Astrocyte (in vitro differentiated cells and primary cell): Measurements from ENCODE around the gene COL3A1. TPM values are rescaled to one million over a fixed set of nuclear protein-coding genes. Genes with fewer than 3 reads are reported as not detected.

Experiments
- DNase-seq: peaks from one replicate; pipeline ENCODE4 v3.0.0-alpha.2; 2010; ENCODE audit warnings: low read depth
- FAIRE-seq: peaks from 2 replicates; lab custom pipeline; 2011; peaks lifted over from hg19 to GRCh38; lab: Jason Lieb, UNC
- H2AFZ ChIP-seq: 2 replicates; pipeline ENCODE4 v1.6.0; 2012; ENCODE audit warnings: low read depth, low read length, inconsistent platforms
- H3K27ac ChIP-seq: 2 replicates; pipeline ENCODE4 v1.5.1; 2011; ENCODE audit warnings: low read depth, low read length, inconsistent platforms
- H3K27me3 ChIP-seq: 2 replicates; pipeline ENCODE4 v1.6.0; 2011; ENCODE audit warnings: low read length, inconsistent platforms; ENCODE audit not compliant: insufficient read depth
- H3K36me3 ChIP-seq: 2 replicates; pipeline ENCODE4 v1.5.1; 2011; ENCODE audit warnings: low read length, inconsistent platforms; ENCODE audit not compliant: insufficient read depth
- H3K4me1 ChIP-seq: 2 replicates; pipeline ENCODE4 v1.5.1; 2011; ENCODE audit warnings: low read length, inconsistent platforms; ENCODE audit not compliant: insufficient read depth
- H3K4me2 ChIP-seq: 2 replicates; pipeline ENCODE4 v1.6.0; 2012; ENCODE audit warnings: low read length, inconsistent platforms
- H3K4me3 ChIP-seq: 2 replicates; pipeline ENCODE4 v1.5.1; 2011; ENCODE audit warnings: low read depth, mild to moderate bottlenecking, low read length, inconsistent platforms; ENCODE audit not compliant: insufficient read depth
- H3K79me2 ChIP-seq: 2 replicates; pipeline ENCODE4 v1.6.0; 2012; ENCODE audit warnings: mild to moderate bottlenecking, low read length, inconsistent platforms; ENCODE audit not compliant: insufficient read depth
- H3K9ac ChIP-seq: 2 replicates; pipeline ENCODE4 v1.6.0; 2012; ENCODE audit warnings: mild to moderate bottlenecking, low read length, inconsistent platforms
- H3K9me3 ChIP-seq: 2 replicates; pipeline ENCODE4 v1.5.1; 2012; ENCODE audit warnings: low read depth, mild to moderate bottlenecking, low read length, inconsistent platforms; ENCODE audit not compliant: insufficient read depth
- H4K20me1 ChIP-seq: 2 replicates; pipeline ENCODE4 v1.6.0; 2012; ENCODE audit warnings: low read length, inconsistent platforms; ENCODE audit not compliant: insufficient read depth
- H3K27ac Mint-ChIP-seq: one replicate; pipeline ENCODE4 v1.8.0; 2021; ENCODE audit warnings: mild to moderate bottlenecking, mixed read lengths; ENCODE audit not compliant: unreplicated experiment
- H3K27me3 Mint-ChIP-seq: one replicate; pipeline ENCODE4 v1.8.0; 2021; ENCODE audit warnings: low read depth, mixed read lengths; ENCODE audit not compliant: unreplicated experiment
- H3K36me3 Mint-ChIP-seq: one replicate; pipeline ENCODE4 v1.8.0; 2021; ENCODE audit warnings: low read depth, mixed read lengths; ENCODE audit not compliant: unreplicated experiment
- H3K4me1 Mint-ChIP-seq: one replicate; pipeline ENCODE4 v1.8.0; 2021; ENCODE audit warnings: low read depth, mixed read lengths; ENCODE audit not compliant: unreplicated experiment
- H3K4me3 Mint-ChIP-seq: one replicate; pipeline ENCODE4 v1.8.0; 2021; ENCODE audit warnings: mild to moderate bottlenecking, moderate library complexity, mixed read lengths; ENCODE audit not compliant: unreplicated experiment
- H3K9me3 Mint-ChIP-seq: one replicate; pipeline ENCODE4 v1.8.0; 2021; ENCODE audit warnings: mild to moderate bottlenecking, mixed read lengths; ENCODE audit not compliant: unreplicated experiment
- CTCF ChIP-seq: IDR thresholded peaks from 2 replicates; pipeline ENCODE4 v1.5.1; 2011; ENCODE audit warnings: low read depth, mild to moderate bottlenecking, inconsistent platforms, low read length, moderate library complexity; ENCODE audit not compliant: insufficient read depth
- EZH2 ChIP-seq: IDR thresholded peaks from 2 replicates; pipeline ENCODE4 v1.6.1; 2012; ENCODE audit warnings: mild to moderate bottlenecking, low read length, inconsistent platforms; ENCODE audit not compliant: insufficient read depth
- total RNA-seq: library from RNA; stranded (reverse); gene quantifications from 2 replicates; pipeline ENCODE4 v1.2.1, GENCODE V29; 2021

The COL3A1 gene
- total RNA-seq, 1 donor from 2014 or later, result 350 TPM

- Mint-ChIP-seq H3K27ac (peak overlapping the region; percentile 72), H3K36me3 (peaks cover 2% of the 10 kb centered on the region)
These were observed 12.7 kb downstream of the COL3A1 start for GRCh38 chr2:188986839-188987238.

GRCh38 chr2:188993247-188993646 lies 19.1 kb downstream of the COL3A1 start:
- Histone ChIP-seq H3K27ac (no peak overlapping the region), H3K4me1 (no peaks in the 10 kb centered on the region), H3K9me3 (no peaks in the 10 kb centered on the region), H3K4me2 (no peak overlapping the region), H3K27me3 (no peaks in the 10 kb centered on the region), H3K79me2 (no peaks in the 10 kb centered on the region), H3K9ac (no peak overlapping the region), H2AFZ (no peak overlapping the region), H3K4me3 (no peak overlapping the region), H3K36me3 (peaks cover 22% of the 10 kb centered on the region), H4K20me1 (no peaks in the 10 kb centered on the region)
- H3K4me3 Mint-ChIP-seq, result no peak overlapping the region
- no peaks in the 10 kb centered on the region for H3K9me3 Mint-ChIP-seq
- H3K4me1 Mint-ChIP-seq, result no peaks in the 10 kb centered on the region
- H3K36me3 Mint-ChIP-seq, result peaks cover 22% of the 10 kb centered on the region
- TF ChIP-seq CTCF (no peak), EZH2 (no peak)
- FAIRE-seq, result no peak
- no peak overlapping the region for H3K27ac Mint-ChIP-seq
- H3K27me3 Mint-ChIP-seq, result no peaks in the 10 kb centered on the region
- no peak for DNase-seq

More at GRCh38 chr2:188986839-188987238, 12.7 kb downstream of the COL3A1 start:
- no peak overlapping the region for H3K4me2 ChIP-seq
- TF ChIP-seq CTCF (no peak), EZH2 (no peak)
- peaks cover 7% of the 10 kb centered on the region for H3K36me3 ChIP-seq
- no peaks in the 10 kb centered on the region for H4K20me1 ChIP-seq
- H3K9ac ChIP-seq, result peak overlapping the region; percentile 16
- H3K4me3 Mint-ChIP-seq, result no peak overlapping the region
- H3K4me3 ChIP-seq, result no peak overlapping the region
- H3K27ac ChIP-seq, result peak overlapping the region; percentile 38
- no peaks in the 10 kb centered on the region for H3K9me3 Mint-ChIP-seq
- no peak overlapping the region for H2AFZ ChIP-seq
- no peaks in the 10 kb centered on the region for H3K9me3 ChIP-seq
- FAIRE-seq (peak; percentile 49), DNase-seq (peak; percentile 81)
- H3K27me3 Mint-ChIP-seq, result no peaks in the 10 kb centered on the region
- peaks cover 15% of the 10 kb centered on the region for H3K4me1 ChIP-seq
- H3K4me1 Mint-ChIP-seq, result peaks cover 18% of the 10 kb centered on the region
- H3K79me2 ChIP-seq, result peaks cover 4% of the 10 kb centered on the region
- no peaks in the 10 kb centered on the region for H3K27me3 ChIP-seq

- no peaks in the 10 kb centered on the region for H3K79me2 ChIP-seq
- Mint-ChIP-seq H3K4me1 (peaks cover 10% of the 10 kb centered on the region), H3K36me3 (peaks cover 31% of the 10 kb centered on the region), H3K9me3 (no peaks in the 10 kb centered on the region), H3K4me3 (no peak overlapping the region), H3K27me3 (no peaks in the 10 kb centered on the region), H3K27ac (no peak overlapping the region)
- TF ChIP-seq EZH2, result no peak
- no peak for TF ChIP-seq CTCF
- H3K4me3 ChIP-seq, result no peak overlapping the region
- no peak overlapping the region for H3K4me2 ChIP-seq
- H3K27me3 ChIP-seq, result no peaks in the 10 kb centered on the region
- no peak overlapping the region for H3K27ac ChIP-seq
- DNase-seq (no peak), FAIRE-seq (no peak)
- H4K20me1 ChIP-seq, result no peaks in the 10 kb centered on the region
- no peaks in the 10 kb centered on the region for H3K9me3 ChIP-seq
- no peak overlapping the region for H2AFZ ChIP-seq
- H3K9ac ChIP-seq, result no peak overlapping the region
- H3K4me1 ChIP-seq, result peaks cover 10% of the 10 kb centered on the region
- peaks cover 18% of the 10 kb centered on the region for H3K36me3 ChIP-seq
These were observed 23.1 kb downstream of the COL3A1 start for GRCh38 chr2:188997263-188997662.
